H1 (cell line): ENCODE measurements around the gene MPEG1. TPM values are rescaled to one million over a fixed set of nuclear protein-coding genes. Genes with fewer than 3 reads are reported as not detected.

Experiments used
- ATF3 ChIP-seq: IDR thresholded peaks from 2 replicates; pipeline ENCODE4 v1.6.1; 2011; ENCODE audit warnings: low read depth, mild to moderate bottlenecking, low read length; ENCODE audit not compliant: insufficient read depth
- GABPA ChIP-seq: IDR thresholded peaks from 2 replicates; pipeline ENCODE4 v1.6.1; 2011; ENCODE audit warnings: mild to moderate bottlenecking, low read length, moderate library complexity, borderline replicate concordance; ENCODE audit not compliant: insufficient read depth
- HDAC2 ChIP-seq, 2 experiments: fragments of 300-600 bp in 1 of 2; sonication (generic) in 1 of 2; IDR thresholded peaks; 2 replicates each; pipeline ENCODE4 v1.6.1; 2011 to 2012; ENCODE audit warnings: low read depth in 2 of 2, low read length in 2 of 2, mild to moderate bottlenecking in 2 of 2, moderate library complexity in 2 of 2, borderline replicate concordance in 1 of 2, inconsistent platforms in 1 of 2
- POLR2AphosphoS5 ChIP-seq: IDR thresholded peaks from 2 replicates; pipeline ENCODE4 v1.6.1; 2011; ENCODE audit warnings: low read depth, low read length
- RAD21 ChIP-seq, 2 experiments: IDR thresholded peaks in 1 of 2; conservative IDR thresholded peaks in 1 of 2; 2 replicates each; pipeline ENCODE4 v1.6.1; 2011; ENCODE audit warnings: low read depth in 2 of 2, low read length in 2 of 2, improper control_type of control experiment in 1 of 2, inconsistent platforms in 1 of 2, mild to moderate bottlenecking in 1 of 2, moderate library complexity in 1 of 2
- SAP30 ChIP-seq: fragments of 300-600 bp; sonication (generic); IDR thresholded peaks from 2 replicates; pipeline ENCODE4 v1.7.1; 2012; ENCODE audit warnings: low read length, moderate library complexity, mild to moderate bottlenecking, inconsistent platforms; ENCODE audit not compliant: insufficient read depth, insufficient replicate concordance
- SP2 ChIP-seq: IDR thresholded peaks from 2 replicates; pipeline ENCODE4 v1.6.1; 2012; ENCODE audit warnings: mild to moderate bottlenecking, low read length, inconsistent platforms
- polyA plus RNA-seq, 7 experiments: library from polyadenylated mRNA; depleted of rRNA in 3 of 7; stranded (reverse) in 5 of 7; unstranded in 2 of 7; fragments of >200 nt in 5 of 7; fragments of 200-250 nt in 2 of 7; gene quantifications; 1 replicate in 5 of 7; 2 replicates in 1 of 7; 4 replicates in 1 of 7; pipeline versions ENCODE4 v1.2.1 to v1.2.3, GENCODE V29; 2011 to 2013; ENCODE audit warnings: missing spikeins in 2 of 7, mixed read lengths in 2 of 7
- total RNA-seq: library from RNA; stranded (reverse); fragmentation: NEBNext Ultra II Directional; extraction: Animal tissue kit (Norgen Biotek cat#: 25700); gene quantifications from 2 replicates; pipeline ENCODE4 v1.2.1, GENCODE V29; 2021

Gene MPEG1
- total and polyA plus RNA-seq, 2 of the 8 experiments (the other 6 are each of a cell fraction or from before 2014, with no cell fraction given), result not detected

GRCh38 chr11:59173080-59173963 is 39.4 kb downstream of the MPEG1 start (continued):
- no peak for TF ChIP-seq POLR2AphosphoS5
- TF ChIP-seq GABPA, result no peak
- TF ChIP-seq SAP30, result peak; percentile 73
- no peak for TF ChIP-seq HDAC2 (IDR thresholded peaks at IDR 0.05; ENCODE audit: borderline replicate concordance in 1 of 2, low read depth in 2 of 2, low read length in 2 of 2)
- TF ChIP-seq ATF3, result no peak
- no peak for TF ChIP-seq RAD21 (IDR thresholded peaks at IDR 0.05 in 1 of 2, conservative IDR thresholded peaks at IDR 0.05 in 1 of 2; ENCODE audit: low read depth in 2 of 2, low read length in 2 of 2)
- TF ChIP-seq SP2, result no peak
